GM19328 (cell line): ENCODE data around the gene CXCL14.

ENCODE experiments used
- ATAC-seq: cut with Tn5 transposase; IDR thresholded peaks from one replicate; pipeline ENCODE4 v1.9.1; 2021; ENCODE audit warnings: mild to moderate bottlenecking, moderate library complexity; ENCODE audit not compliant: unreplicated experiment

CXCL14 gene

DNA sequence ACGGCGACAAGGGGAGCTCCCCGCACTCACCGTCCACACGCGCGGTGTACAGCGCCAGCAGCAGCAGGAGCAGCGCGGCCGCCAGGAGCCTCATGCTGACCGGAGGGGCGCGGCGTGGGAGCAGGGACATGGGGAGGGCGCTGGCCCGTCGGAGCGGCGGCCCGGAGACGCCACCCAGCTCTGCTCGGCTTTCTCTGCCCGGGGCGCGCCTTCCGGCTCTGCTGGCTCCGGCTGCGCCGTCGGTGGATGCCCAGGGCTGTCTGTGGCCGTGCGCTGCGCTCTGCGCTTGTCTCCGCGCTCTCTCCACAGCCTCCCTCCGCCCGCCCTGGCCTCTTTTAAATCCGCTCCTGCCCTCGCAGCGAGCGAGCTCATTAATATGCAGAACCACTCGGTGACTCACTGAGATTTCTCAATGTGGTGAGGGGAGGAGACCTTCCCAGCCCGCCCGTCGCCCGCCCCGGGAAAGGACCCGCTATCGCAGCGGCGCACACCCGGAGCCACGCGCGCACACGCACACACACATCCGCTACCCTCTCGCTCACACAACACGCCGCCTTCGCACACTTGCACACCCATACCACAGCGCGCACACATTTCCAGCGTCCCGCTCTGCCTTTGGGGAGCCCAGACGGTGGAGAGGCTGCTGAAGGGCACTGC is at the start of gene CXCL14:
Gene CXCL14 (minus strand): TSS at position 307 of the 657 bp plus-strand sequence. CDS start 213 bp downstream, at position 94.
- ATAC-seq, result no peak

DNA sequence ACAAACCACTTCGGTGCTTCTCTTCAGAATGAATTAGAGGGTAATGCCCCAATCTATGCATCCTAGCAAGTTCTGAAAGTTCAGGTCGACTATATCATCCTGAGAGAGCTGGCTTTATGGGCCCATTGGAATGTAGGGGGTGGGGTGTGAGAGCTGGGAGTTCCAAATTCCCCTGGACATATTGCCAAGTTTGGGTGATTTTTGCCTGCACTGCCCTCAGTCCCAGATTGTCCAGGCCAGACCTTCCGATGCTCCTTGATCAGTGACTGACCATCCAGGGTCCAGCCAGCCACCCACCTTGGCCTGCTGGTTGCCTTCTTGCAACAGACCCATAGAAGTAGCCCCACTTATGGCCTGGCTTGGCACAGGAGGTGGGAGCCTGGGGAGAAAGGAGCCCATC is 47.8 kb upstream of the CXCL14 start:
- no peak for ATAC-seq

DNA sequence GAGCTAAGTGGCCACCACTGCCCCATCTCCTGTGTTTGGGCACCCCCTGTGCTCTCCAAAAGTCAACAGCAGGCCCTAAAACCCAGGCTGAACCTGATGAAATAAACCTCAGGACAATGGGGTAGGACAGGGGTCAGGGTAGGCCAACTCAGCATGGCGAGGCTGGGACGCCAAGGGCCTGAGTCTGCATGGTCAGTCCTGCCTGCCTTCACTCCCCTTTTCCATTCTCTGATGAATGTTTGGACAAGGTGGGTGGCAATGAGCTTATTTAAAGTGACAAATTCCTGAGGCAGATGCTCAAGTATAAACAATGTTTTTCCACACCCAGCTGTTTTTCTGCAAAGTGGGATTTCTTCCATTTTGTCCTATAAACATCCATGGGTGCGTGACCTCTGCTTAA is 47.2 kb upstream of the CXCL14 start:
- ATAC-seq, result no peak

GRCh38 chr5:135625486-135625885 is 46.7 kb upstream of the CXCL14 start:
- no peak for ATAC-seq

- no peak for ATAC-seq
Measured at GRCh38 chr5:135625061-135625460, 46.3 kb upstream of the CXCL14 start.

DNA sequence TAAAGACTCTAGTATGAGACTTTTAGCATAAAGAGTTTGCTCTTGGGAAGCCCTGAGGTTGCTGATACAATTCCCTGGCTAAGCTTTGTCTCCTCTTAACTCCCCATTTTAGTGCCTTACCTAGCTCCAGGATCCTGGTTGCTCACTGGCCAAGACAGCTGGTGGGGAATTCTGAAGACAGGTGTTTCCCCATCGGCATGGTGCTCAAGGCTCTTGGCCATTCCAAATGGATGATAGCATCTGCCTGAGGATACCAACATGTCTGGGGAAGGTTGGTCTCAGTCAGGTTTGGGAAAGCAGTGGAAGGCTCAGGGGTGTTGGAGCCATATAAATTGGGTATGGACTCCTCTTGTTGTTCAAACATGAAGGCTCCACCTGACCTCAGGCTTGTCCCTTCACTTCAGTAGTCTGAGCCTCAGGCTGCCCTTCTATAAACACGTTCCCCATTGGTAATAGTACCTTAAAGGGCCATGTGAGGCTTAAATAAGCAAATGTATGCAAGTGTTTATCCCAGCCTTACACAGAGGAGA is 44.5 kb upstream of the CXCL14 start:
- ATAC-seq, result no peak

GRCh38 chr5:135615581-135616260 is 36.9 kb upstream of the CXCL14 start:
- ATAC-seq, result no peak

DNA sequence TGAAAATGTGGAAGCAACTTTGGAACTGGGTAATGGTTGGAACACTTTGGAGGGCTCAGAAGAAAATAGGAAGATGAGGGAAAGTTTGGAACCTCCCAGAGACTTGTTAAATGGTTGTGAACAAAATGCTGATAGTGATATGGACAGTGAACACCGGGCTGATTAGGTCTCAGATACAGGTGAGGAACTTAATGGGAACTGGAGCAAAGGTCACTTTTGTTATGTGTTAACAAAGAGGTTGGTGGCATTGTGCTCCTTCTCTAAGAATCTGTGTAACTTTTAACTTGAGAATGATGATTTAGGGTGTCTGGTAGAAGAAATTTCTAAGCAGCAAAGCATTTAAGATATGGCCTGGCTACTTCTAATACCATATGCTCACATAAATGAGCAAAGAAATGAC is 36.4 kb upstream of the CXCL14 start:
- no peak for ATAC-seq

DNA sequence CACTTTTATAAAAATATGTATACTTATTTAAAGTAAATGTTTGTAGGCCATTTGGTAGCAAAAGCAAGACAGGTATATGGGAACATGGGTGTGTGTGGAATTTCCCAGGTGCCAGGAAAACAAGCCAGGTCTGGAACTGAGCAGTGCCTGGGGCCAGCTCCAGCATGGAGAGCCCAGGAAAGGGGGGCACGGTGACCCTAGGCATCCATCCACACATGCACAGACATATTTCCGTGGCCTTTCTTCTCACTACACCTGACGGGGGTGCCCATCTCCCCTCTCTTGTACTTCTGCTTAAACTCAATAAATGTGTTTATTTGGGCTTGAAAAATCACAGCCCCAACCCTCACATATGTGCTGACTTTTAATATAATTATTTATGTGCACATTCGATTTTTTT is 31.2 kb upstream of the CXCL14 start:
- no peak for ATAC-seq

GRCh38 chr5:135608761-135609443 is 30.1 kb upstream of the CXCL14 start:
- no peak for ATAC-seq

- no peak for ATAC-seq
Measured at GRCh38 chr5:135608361-135608760, 29.6 kb upstream of the CXCL14 start.

DNA sequence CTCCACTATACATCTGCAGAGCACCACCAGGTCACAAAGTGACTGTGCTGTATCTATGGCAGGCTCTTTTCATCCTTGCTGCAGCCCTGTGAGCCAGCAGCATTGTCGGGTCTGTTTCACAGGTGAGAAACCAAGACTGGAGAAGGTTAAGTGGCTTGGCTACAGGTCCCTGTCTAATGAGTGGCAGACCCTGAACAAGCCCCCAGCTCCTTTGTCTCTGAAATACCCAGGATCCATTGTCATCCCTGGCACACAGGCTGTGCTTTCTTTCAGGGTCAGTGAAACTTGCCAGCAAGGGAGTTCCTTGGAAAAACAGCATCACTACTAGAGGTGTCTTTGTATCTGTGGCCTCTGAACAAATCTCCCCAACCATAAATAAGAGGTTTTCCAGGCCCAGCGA is 27.6 kb upstream of the CXCL14 start:
- no peak for ATAC-seq

DNA sequence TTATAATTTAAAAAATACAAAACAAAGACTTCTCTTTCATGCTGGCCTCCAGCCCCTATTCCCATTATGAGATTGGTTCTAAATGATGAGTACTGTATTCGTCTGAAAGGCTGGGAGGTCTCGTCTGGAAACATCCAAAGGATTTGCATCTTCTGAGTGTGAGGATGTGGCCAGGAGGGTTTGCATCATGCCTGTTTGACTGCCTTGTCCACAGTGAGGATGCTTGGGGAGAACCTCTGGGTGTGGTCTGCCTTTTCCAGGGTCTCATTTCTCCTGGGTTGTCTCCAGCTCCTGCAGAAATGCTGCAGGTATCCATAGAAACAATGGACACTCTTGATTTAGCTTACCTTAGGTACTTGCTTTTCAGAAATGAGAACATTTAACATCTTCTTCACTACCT is 26.4 kb upstream of the CXCL14 start:
- ATAC-seq, result no peak

- ATAC-seq, result no peak
Measured at GRCh38 chr5:135604056-135604455, 25.3 kb upstream of the CXCL14 start.

DNA sequence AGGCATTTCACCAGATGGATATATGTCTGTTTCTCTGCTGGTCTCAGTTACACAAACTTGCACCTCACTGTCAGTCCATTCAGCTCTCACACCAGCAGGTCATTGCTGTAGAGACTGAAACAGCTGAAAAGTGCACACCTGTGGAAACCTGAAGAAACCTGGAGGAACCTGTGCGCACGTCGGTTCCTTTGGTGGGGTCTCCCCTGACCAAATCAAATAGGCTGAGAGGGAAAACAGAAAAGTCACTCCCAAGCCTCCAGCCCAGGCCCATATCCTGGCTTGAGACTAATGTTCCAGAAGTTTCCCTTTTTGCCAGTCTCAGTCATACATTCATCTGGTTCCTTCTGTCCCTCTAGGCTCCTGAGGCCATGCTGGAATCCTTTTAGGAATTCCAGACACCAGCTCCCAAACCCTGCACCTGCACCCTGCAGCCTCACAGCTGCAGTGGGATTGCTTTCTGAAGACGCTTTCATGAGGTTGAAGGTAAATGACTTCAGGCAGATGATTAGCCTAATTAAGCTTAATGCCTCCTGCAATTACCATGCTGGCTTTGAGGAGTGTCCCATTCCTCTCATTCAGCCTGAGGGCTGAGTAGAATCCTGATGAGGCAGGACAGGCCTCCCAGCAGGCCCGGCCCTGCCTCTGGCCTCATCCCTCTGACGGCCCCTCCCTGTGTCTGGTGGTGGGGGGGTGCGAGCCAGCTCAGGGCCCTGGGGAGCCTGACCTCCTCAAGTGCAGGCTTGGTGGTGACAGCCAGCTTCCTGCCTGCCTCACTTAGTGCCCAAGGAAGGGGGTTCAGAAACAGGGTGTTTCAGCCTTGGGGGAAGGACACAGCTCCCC is 24.3 kb upstream of the CXCL14 start:
- ATAC-seq, result no peak

DNA sequence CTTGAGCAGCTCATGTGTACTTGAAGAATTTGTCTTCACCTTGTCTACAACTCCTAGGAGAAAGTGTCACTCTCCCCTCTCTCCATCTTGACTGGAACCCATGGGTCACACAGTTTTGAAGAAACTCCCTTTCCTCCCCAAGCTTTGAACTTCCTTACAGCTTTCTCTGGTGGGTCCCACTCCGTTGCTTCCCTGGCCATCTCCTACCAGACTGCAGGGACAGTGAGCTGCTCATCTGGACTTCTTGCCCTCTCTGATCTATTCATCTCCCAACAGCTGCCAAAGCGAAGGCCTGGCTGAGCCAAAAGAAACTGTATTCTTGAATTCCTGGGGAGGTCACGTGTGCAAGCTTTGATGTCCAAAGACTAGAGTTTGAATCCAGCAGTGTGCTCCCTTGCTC is 22.7 kb upstream of the CXCL14 start:
- ATAC-seq, result no peak

- ATAC-seq, result no peak
Measured at GRCh38 chr5:135600971-135601381, 22.2 kb upstream of the CXCL14 start.

DNA sequence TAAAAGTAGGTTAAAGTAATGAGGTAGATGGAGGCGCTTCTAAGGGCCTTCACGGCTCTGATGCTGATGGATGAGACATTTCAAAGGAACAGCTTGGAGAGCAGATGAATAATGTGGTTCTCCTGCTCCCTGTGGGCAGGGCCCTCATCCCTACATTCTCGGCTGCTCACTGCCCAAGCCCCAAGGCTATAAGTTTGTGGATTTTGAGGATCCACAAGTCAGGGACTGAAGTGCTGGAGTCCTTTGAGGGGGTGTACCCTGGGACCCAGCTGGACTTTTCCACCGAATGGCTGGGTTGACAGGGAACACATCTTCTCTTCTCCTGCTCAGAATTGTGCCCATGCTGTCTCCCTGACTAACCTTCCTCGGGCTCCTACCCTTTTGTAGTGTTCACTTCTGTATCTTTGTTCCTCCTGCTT is 21.4 kb upstream of the CXCL14 start:
- ATAC-seq, result no peak

- no peak for ATAC-seq
Measured at GRCh38 chr5:135599421-135600151, 20.8 kb upstream of the CXCL14 start.

- no peak for ATAC-seq
Measured at GRCh38 chr5:135598691-135599395, 20.1 kb upstream of the CXCL14 start.
